Kidney epithelial cell (primary cell): ENCODE data around the gene TCF7L2. TPM values are rescaled to one million over a fixed set of nuclear protein-coding genes. Genes with fewer than 3 reads are reported as not detected.

ENCODE experiments used
- DNase-seq: peaks from one replicate; pipeline ENCODE4 v3.0.0-alpha.2; 2010; ENCODE audit warnings: low read depth
- H3K27me3 ChIP-seq: 2 replicates; pipeline ENCODE4 v1.6.0; 2011; ENCODE audit warnings: low read length; ENCODE audit not compliant: control insufficient read depth, insufficient read depth
- H3K36me3 ChIP-seq: 2 replicates; pipeline ENCODE4 v1.5.1; 2011; ENCODE audit warnings: low read length; ENCODE audit not compliant: control insufficient read depth, insufficient read depth
- H3K4me3 ChIP-seq: 2 replicates; pipeline ENCODE4 v1.5.1; 2011; ENCODE audit warnings: low read depth, mild to moderate bottlenecking, control low read depth, low read length
- CTCF ChIP-seq: IDR thresholded peaks from 2 replicates; pipeline ENCODE4 v1.5.1; 2011; ENCODE audit warnings: mild to moderate bottlenecking, moderate library complexity, low read length, control low read depth, inconsistent platforms; ENCODE audit not compliant: insufficient read depth, poor library complexity, severe bottlenecking
- total RNA-seq: library from RNA; depleted of rRNA; stranded (reverse); fragments of >200 nt; gene quantifications from 2 replicates; pipeline ENCODE4 v1.2.3, GENCODE V29; 2015

Gene TCF7L2
- total RNA-seq, 1 donor from 2014 or later, result 3.4 TPM

DNA sequence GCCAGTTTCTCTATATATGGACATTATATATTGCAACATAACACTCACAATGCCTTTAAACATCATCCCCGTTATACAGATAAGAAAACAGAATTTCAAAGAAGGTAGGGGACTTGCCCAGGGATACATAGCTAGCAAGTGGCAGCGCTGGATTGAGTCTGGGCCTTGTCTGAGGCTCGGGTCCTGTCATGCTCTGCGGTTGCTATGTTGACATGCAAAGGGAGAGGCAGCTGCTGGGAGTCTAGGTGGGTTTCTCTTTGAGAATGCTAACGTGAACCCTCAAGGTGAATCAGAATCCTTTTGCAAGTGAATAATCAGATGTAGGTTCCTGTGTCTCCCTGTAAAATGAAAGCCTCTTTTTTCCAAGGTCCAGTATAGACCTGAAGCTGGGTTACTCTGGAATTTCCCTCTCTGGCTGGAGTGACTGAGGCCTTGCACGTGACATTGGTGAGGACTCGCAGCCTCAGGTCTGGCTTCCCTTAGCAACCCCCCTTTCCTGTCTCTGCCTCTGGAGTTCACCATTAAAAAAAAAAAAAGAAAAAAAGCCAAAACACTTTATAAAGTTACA is 38.9 kb downstream of the TCF7L2 start:
- Histone ChIP-seq H3K4me3 (no peak overlapping the region), H3K36me3 (no peaks in the 10 kb centered on the region), H3K27me3 (no peaks in the 10 kb centered on the region)
- TF ChIP-seq CTCF, result no peak
- DNase-seq, result no peak

DNA sequence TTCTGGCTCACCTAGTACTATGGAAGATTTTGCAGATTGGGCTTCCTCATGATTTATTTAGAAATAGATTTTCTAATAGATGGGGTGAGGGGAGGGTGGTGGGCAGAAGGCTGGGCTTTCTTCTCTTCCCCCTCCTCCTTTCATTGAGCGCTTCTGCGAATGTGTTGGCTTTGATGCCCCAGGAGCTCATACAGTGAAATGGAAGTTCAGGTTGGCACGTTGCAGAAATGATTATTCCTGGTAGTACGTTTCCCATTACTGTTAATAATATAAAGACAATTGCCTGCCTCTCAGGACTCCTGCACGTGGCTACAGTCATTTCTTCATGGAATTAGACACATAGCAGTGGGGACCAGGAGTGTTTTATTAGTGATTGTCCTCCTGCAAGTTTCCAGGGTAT is 39.8 kb downstream of the TCF7L2 start:
- no peak for DNase-seq
- H3K4me3 ChIP-seq, result no peak overlapping the region
- TF ChIP-seq CTCF, result no peak
- H3K27me3 ChIP-seq, result no peaks in the 10 kb centered on the region
- H3K36me3 ChIP-seq, result no peaks in the 10 kb centered on the region

DNA sequence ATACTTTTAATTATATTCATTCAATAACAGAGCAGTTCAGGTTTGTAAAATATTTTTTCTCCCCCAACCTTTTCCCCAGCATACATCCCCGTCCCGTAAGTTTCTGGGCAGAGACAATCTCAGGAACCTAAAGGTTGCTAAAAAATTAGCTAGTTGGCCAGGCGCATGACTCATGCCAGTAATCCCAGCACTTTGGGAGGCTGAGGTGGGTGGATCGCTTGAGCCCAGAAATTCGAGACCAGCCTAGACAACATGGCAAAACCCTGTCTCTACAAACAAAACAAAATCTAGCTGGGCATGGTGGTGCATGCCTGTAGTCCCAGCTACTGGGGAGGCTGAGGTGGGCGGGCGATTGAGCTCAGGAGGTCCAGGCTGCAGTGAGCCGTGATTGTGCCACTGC is 40.2 kb downstream of the TCF7L2 start:
- no peak for TF ChIP-seq CTCF
- Histone ChIP-seq H3K4me3 (no peak overlapping the region), H3K36me3 (no peaks in the 10 kb centered on the region), H3K27me3 (no peaks in the 10 kb centered on the region)
- DNase-seq, result no peak

DNA sequence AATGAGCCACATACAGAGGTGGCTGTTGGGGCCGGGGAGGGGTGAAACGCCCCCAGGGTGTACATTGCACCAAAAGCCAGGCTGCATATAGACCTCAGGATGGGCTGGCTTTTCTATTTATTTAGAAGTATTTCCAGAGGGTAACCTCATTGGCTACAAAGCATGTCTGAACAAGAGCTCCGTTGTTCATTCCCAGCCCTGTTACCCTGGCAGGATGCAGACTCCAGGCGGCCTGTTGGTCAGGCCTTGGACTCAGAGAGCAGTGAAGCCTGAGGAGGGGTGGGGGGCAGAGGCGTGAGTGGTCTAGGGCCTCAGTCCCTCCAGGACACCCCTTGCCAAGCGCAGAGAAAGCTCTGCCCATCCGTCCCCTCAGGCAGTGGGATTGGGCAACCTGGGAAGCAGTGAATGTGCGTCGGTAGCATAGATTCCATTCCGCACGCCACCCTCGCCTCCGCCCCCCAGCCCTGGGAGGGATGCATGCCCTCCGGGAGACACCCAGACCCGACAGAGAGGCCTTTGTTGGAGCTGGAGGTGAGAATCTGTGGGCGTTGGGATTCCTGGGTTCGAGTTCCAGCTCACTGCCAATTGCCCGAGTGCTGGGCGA is 41.9 kb downstream of the TCF7L2 start:
- H3K27me3 ChIP-seq, result no peaks in the 10 kb centered on the region
- no peak for TF ChIP-seq CTCF
- H3K4me3 ChIP-seq, result no peak overlapping the region
- no peak for DNase-seq
- H3K36me3 ChIP-seq, result no peaks in the 10 kb centered on the region

GRCh38 chr10:112996462-112996861 is 46.4 kb downstream of the TCF7L2 start:
- no peak for TF ChIP-seq CTCF

DNA sequence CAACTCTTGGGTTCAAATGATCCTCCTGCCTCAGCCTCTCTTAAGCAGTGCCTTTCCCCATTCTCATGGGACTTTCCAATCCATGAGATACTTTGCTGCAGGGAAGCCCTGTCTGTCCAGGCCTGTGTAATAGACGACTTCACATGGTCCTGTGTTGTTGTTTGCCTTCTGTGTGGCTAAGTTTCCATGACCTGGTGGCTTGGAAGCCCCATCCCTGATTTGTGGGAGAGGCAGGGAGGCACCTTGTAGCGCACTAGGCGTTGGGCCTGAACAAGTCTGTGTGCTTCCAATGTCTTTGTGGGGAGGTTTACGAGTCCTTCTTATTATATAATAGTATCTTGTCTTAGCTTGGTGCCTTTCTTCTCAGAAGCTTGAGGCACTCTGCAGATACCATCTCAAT is 49.1 kb downstream of the TCF7L2 start:
- TF ChIP-seq CTCF, result no peak
- Histone ChIP-seq H3K36me3 (no peaks in the 10 kb centered on the region), H3K4me3 (no peak overlapping the region), H3K27me3 (no peaks in the 10 kb centered on the region)
- DNase-seq, result no peak

More at GRCh38 chr10:112996462-112996861, 46.4 kb downstream of the TCF7L2 start:
- H3K4me3 ChIP-seq, result no peak overlapping the region
- no peaks in the 10 kb centered on the region for H3K27me3 ChIP-seq
- no peak for DNase-seq
- H3K36me3 ChIP-seq, result no peaks in the 10 kb centered on the region
